Activated CD8-positive, alpha-beta memory T cell treated with anti-CD3 and anti-CD28 coated beads for 24 hours (primary cell): ENCODE measurements around the gene BCAS3.

Experiments used
- DNase-seq: peaks from one replicate; pipeline ENCODE4 v3.0.0-alpha.2; 2020

BCAS3 gene

GRCh38 chr17:61404913-61405685 is 727.4 kb downstream of the BCAS3 start:
- no peak for DNase-seq

DNA sequence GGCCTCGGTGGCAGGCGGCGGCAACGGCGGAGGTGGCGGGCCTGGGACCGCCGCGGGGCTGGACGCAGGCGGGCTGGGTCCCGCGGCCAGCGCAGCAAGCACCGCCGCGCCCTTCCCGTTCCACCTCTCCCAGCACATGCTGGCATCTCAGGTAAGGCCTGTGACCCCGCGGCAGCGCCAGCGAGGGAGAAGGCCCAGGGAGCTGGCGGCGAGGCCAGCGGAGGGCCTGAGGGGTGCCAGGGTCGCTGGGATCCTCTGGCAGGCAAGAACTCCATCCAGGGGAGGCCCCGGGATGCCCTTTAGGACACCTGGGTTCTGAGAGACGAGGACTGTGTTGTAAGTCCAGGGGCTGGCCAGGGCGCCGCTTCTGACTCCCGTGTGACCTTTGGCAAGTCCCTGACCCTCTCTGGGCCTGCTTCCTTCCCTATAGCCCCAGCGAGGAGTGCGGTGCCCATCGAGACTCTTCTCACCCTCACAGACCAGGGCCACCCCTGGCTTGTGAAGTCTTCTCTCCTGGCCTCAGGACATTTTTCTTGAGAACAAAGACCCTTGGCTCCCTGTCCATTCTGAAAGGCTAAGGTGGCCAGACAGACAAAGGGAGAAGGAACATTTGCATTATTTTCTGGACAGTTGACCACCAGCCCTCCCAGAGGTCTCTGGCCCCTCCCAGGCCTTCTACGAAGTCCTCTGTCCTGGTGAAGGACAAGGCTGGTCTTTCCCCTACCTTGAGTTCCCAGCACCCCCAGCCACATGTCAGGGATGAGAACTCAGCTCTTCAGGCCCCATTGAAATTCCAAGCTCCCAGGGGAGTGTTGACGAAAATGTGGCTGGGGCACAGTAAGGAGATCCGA is 728.3 kb downstream of the BCAS3 start:
- no peak for DNase-seq

DNA sequence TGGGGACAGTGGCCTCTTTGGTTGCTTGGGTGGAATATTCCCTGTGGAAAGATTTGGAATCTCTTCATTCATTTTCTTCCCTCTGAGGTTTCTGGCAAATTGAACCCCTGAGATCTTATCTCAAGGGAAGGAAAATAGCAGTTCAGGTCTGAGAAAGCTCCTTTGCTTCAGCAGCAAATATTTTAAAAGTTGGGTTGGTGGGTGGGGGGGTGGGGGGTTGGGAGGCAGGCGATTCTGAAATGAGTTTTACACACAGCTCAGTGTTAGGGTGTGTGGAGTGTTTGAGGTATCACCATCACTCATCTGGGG is 728.8 kb downstream of the BCAS3 start:
- DNase-seq = no peak

DNA sequence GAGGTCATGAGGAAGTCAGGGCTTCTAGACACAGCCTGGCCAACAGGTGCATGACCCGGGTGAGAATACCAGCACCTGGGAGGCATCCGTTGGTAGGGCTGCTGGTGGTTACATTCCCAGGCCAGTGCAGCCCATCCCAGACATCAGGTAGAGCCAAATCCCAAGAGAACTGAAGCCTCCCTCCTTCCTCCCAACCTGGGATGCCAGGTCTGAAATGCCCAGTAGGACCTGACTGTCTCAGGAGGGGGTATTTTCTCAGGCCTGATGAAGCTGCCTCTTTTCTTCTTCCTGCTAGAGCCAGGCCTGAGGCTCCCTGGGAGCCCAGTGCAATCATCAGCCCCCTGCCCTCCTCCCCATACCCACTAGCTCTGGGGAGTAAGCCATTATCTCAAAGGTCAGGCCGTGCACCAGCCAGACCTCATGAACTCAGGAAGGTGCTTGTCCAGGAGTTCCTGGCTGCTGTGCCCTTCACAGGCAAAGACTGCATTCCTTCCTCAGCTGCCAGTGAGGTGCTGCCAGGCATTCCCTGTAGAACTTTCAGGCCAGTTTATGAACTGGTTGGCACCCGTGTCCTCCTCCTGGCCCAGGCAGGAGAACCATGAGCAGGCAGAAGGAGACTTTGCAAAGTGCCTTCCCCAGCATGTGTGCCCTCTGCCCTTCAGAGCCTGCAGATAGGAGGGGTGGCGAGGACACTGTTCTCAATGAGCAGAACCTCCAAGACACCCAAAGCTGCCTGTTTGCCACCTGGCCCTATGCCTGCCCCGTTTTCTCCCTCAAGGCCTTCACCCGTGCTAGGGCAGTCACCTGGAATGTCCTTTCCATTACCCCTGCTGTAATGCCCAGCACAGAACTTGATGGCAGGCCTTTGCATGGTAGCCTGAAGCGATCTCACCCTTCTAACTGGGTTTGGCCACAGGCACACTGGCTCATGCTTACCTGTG is 729.6 kb downstream of the BCAS3 start:
- no peak for DNase-seq

GRCh38 chr17:61408151-61409041 is 730.7 kb downstream of the BCAS3 start:
- DNase-seq = peak; percentile 60

- DNase-seq = peak; percentile 79
Observed at GRCh38 chr17:61409301-61410112, 731.9 kb downstream of the BCAS3 start.

DNA sequence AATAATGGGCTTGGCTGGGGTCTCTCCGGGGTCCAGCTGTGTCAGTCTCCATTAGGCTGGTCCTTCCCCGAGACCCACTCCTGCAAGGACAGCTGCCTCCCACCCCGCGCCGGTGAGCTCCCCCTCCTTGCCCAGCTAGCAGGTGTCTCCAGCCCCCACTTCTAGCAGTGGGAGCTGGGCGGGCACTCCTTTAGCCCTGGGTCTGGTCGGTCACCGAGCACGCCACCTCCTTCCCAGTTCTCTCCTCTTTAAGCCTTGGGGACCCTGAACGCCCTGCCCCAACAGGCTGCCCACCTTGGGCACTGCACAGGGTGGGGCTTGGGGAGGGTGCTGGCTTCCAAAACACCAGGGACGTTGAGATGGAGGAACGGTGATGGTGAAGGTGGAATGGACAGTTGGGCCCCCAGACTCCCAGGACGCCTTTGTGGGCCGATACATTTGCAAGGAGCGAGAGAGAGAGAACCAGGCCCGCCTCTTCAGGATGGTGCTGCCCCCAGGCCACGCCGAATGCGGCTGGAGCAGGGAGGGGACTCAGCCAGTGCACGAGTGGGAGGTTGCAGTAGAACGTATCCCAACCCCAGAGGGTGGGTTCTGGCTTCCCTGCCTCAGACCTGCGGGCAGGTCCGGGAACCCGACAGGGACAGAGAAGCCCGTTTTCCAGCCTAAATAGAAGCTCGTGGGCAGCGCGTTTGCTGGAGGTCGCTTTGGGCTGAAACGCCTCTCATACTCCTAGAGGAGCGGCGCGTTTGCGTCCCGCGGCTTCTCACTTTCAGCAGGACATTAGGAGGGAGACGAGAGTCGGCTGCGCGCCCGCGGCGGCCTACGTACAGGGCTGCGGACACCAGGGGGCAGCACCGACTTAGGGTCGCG is 732.7 kb downstream of the BCAS3 start:
- peak; percentile 90 for DNase-seq

GRCh38 chr17:61411011-61411260 is 733.3 kb downstream of the BCAS3 start:
- DNase-seq = no peak

- peak; percentile 76 for DNase-seq
Observed at GRCh38 chr17:61411261-61412142, 733.9 kb downstream of the BCAS3 start.

GRCh38 chr17:61412143-61412859 is 734.6 kb downstream of the BCAS3 start:
- peak; percentile 94 for DNase-seq

DNA sequence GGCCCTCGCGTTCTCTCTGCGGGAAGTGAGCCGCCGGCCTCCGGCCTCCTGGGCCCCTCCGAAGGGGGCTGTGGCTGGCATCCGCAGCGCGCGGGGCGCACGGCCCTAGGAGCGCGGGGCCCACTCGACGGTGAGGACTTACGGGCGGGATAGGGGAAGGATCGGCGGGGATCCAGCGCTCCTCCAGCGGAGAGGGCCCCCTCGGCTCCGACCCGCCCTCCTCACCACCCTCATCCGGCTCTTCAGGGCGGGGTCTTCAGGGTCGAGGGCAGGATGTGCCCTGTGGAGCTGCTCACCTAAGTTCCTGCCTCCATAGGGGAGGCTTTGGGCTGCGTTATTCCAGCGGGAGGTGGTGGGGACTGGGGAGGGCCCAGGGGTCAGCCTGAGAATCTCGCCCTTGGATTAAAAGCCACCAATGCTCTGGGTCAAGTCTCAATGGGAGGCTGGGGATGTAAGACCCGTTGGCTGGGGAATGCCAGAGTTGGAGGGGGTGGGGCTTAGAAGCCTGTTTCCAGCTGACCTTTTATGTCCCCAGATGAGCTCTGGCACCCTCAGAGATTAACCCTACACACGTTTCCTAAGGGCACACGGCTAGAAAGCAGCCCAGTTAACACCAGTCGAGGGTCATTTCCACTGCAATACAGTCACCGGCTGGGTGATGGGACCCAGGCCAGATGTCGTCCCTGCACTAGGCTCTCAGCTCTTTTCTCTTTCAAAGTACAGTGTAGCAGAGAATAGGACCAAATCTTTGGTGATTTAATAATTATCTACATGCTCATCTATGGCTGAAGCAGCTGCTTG is 735.4 kb downstream of the BCAS3 start:
- no peak for DNase-seq

- DNase-seq = no peak
Observed at GRCh38 chr17:61413661-61414126, 736.0 kb downstream of the BCAS3 start.

- DNase-seq = no peak
Observed at GRCh38 chr17:61414141-61414935, 736.7 kb downstream of the BCAS3 start.

- no peak for DNase-seq
Observed at GRCh38 chr17:61414936-61415251, 737.2 kb downstream of the BCAS3 start.

- DNase-seq = no peak
Observed at GRCh38 chr17:61415374-61416210, 737.9 kb downstream of the BCAS3 start.

- no peak for DNase-seq
Observed at GRCh38 chr17:61416211-61416539, 738.5 kb downstream of the BCAS3 start.
